ENCODE data around the gene CACNA1D.

The CACNA1D gene

DNA sequence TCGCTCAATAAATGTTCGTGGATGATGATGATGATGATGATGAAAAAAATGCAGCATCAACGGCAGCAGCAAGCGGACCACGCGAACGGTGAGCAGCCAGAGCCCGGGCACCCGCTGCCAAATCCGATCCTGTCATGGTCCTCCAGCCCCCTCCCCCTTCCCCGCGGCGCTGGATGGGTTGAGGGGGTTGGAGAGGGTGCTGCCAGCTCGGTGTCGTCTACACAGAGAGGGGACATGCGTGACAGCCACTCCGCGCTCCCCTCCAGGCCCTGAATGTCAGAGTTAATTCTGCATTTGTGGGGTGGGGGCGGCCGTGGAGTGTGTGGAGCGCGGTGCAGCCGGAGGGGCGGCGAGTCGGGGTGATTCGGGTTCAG is 722 bp downstream of the CACNA1D start:
- no peak for DNase-seq (ENCODE audit: low read depth in 2 of 2)

DNA sequence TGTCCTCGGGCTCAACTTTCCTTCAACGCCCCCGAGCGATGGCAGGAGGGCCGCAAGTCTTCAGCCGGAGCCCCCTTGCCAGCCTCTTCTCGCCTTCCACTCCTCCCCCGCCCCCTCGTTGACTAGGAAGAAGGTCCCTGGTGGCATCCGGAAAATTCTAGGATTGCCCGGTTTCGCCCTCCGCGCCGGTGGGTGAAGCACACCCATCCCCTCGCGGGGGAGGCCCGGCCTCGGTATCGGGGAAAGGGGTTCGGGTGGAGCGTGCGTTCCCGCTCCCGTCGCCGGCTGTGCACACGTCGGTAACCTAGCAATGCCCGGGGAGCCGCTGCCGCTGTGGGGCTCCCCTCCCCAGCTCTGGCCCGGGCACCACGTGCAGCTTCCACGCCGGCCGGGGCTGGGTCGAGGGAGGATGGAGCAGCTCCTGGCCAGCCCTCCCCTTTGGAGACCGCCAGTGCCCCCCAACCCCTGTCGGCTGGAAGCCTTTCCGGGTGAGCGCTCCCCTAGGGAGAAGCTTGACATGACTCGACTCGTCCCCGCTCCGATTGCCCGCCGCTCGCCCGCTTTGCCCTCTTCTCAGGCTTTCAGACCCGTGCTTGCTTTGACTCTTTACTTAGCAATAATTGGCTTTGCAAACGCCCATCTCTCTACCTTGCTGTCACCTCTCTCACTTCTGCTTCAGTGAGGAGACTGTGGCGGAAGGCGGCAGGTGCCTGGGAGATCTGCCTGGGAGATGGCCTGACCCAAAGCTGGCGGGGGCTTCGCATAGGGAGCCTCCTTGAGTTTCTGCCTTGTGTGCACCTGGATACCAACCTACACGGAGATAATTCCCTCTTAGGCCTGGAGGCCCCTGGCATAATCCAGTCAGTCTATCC is 1.3 kb downstream of the CACNA1D start:
- DNase-seq (ENCODE audit: low read depth in 2 of 2): no peak

DNA sequence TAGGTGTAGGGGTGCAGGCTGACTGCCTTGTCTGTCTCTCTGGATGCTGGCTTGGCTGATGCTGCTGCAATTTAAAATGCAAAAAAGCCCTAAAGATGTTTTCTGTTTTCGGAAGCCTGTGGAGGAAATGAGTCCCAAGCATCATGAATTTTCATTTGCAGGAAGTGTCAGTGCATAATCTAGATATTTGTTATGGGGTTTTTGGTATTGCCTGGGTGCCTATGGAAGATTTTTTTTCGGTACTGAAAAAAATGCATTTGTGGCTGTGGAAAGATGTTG is 1.9 kb downstream of the CACNA1D start:
- no peak for DNase-seq (ENCODE audit: low read depth in 2 of 2)

GRCh38 chr3:53496984-53497383 is 2.6 kb downstream of the CACNA1D start:
- no peak for DNase-seq (ENCODE audit: low read depth in 2 of 2)

- DNase-seq (ENCODE audit: low read depth in 2 of 2): no peak
These were observed 4.6 kb downstream of the CACNA1D start for GRCh38 chr3:53498806-53499641.

- DNase-seq (ENCODE audit: low read depth in 2 of 2): no peak
These were observed 5.9 kb downstream of the CACNA1D start for GRCh38 chr3:53500165-53500777.

DNA sequence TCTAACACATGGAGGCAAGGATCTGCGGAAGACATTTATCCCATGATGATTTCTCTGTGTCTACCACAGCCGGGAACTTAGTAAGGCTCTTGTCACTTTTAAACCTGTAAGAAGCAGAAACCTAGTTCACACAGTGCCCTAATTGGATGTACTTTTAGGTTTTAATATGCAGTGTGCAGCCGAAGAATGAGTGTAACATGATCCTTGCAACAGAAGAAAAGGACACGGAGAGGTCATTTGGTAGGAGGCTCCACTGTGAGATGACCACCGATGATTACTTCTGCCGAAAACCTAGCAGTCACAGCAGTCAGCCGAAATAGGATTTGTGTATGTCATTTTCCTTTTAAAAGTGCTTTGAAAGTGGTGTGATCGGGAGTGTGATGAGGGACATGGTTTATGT is 6.8 kb downstream of the CACNA1D start:
- no peak for DNase-seq (ENCODE audit: low read depth in 2 of 2)

GRCh38 chr3:53502737-53503136 is 8.3 kb downstream of the CACNA1D start:
- no peak for DNase-seq (ENCODE audit: low read depth in 2 of 2)

DNA sequence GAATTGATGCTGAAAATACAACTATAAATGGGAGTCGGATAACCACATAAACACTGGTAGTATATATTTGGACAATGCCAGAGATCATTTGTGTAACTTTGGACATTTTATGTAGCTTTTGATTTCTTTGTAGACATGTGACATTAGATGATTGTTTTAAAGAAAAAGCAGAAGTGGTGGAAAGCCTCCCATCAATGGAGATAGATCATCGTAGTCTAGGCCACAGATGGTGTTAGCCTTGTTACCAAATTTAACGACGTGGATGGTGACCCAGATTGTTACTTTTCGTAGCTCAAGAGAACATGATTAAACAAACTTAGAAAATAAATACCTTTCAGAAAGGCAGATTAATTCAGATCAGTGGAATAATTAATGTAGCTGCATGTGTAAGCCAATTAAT is 8.8 kb downstream of the CACNA1D start:
- no peak for DNase-seq (ENCODE audit: low read depth in 2 of 2)

DNA sequence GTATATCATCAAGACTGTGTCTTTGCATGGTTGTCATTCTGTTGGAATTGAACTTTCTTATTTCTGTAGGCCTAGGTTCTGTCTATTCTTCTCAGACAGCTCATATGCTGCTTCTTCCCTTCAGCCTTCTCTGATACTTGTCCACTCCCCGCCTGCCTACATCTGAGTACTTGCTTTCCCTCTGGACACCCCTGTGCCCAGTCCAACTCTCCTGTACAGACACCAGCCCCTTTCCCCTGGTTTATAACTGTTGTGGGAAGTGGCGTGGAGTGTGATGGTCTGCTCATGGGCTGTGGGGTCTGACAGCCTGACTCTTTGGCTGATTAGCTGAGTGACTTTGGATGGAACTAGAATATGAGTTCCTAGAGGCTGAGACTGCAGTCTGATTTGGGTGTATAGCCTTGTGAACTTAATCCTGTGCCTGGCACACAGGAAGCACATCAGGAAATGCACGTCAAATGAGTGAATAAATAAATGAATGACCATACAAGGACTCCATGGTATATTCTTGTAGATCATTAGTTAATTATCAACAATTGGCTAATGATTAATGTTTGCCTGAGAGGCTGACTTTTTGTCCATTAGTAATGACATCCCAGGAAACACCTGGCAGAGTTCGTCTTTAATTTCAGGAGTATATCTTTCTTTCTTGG is 11.8 kb downstream of the CACNA1D start:
- DNase-seq (ENCODE audit: low read depth in 2 of 2): no peak

GRCh38 chr3:53506763-53507145 is 12.3 kb downstream of the CACNA1D start:
- DNase-seq (ENCODE audit: low read depth in 2 of 2): no peak

GRCh38 chr3:53509494-53509893 is 15.1 kb downstream of the CACNA1D start:
- no peak for DNase-seq (ENCODE audit: low read depth in 2 of 2)

DNA sequence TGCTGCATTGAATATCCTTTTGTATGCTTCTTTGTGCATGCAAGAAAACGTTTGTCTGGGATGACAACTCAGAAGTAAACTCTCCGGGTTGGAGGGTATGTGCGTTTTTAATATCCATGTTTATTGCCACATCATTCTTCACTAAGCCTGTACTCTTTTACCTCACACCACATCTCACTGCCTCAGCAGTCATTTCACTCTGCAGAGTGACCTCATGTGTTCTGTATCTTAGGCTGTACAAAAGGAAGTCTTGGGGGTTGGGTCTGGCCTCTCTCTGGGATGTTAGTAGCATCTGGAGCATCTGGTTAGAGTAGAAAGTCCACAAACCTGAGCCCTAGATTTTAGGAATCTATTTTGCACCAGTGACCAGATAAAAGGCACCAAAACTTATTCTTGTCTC is 16.1 kb downstream of the CACNA1D start:
- no peak for DNase-seq (ENCODE audit: low read depth in 2 of 2)

DNA sequence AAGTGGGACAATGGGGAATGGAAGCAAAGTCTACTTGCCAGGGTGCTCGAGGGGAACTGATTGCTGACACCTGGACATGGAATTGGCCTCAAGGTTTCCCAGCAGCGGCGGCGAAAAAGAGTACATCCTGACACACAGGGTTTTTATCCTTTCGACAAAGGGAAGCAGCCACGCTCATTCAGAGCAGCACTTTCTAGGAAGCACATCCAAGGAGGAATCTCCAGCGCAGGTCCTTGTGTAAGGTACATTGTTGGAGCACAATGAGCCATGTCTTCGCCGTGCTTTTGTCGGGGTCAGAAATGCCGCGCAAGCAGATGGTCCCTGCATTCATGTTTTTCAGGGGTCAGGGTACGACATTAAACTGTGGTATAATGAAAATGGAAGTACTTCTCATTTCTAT is 16.8 kb downstream of the CACNA1D start:
- no peak for DNase-seq (ENCODE audit: low read depth in 2 of 2)

- no peak for DNase-seq (ENCODE audit: low read depth in 2 of 2)
These were observed 19.3 kb downstream of the CACNA1D start for GRCh38 chr3:53513556-53514190.

DNA sequence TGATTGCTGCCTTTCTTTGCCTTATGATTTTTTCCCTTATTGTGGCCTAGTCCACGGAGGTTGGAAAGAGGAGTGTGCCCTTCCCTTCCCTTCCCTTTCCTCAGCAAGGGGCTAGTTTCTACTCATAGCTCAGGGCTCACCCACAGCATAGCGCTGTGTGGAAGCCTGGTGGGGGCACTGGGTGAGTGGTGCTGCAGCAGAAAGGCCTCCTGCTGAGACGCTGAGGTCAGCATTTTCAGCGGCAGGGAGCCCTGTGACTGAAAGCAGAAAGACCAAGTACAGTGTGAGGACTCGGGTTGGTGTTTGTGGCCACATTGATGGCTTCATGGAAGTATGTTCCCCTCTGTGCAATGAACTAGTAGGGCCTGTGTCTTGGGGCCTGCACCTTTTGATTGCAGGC is 21.9 kb downstream of the CACNA1D start:
- DNase-seq (ENCODE audit: low read depth in 2 of 2): no peak

DNA sequence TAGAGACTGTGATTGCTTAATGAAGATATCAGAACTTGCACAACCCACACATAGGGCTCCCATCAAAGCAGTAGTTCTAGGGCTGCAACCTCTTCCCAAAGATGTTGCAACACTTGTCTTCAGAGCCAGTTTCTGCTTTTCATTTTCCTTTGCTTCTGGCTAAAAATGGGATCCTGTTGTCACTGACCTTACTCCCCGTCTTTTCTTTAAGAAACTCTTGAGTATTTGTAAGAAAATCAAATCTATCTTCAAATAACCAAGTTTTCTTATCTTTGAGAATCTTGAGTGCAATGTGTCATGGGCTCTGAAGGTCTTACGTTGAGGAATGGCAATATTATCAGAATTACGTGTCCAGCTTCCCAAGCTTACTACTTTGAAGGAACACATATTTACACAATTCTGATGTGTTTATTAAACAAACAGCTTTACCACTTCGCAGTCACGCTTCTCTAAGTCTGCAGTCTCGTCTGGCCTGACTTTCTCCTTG is 24.1 kb downstream of the CACNA1D start:
- no peak for DNase-seq (ENCODE audit: low read depth in 2 of 2)

GRCh38 chr3:53519065-53519709 is 24.8 kb downstream of the CACNA1D start:
- DNase-seq (ENCODE audit: low read depth in 2 of 2): no peak

- DNase-seq (ENCODE audit: low read depth in 2 of 2): no peak
These were observed 28.9 kb downstream of the CACNA1D start for GRCh38 chr3:53523346-53523745.

DNA sequence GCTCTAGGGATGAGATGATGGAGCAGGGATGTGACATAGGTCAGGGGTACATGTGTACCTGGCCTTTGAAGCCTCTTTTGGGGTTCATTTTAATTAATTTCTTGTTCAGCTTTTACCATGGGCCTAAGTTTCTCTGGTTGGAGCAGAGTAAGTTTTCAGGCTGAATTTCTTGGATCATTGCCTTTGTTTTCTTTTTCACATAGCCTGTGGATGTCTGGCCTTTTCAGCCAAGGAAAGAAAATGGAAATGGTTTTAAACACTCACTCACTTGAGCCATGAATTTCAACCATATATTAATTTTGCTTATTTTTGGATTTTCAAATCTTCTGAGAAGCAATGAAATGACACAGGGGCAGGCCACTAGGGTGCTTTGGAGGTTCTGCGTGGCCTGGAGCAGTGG is 30.2 kb downstream of the CACNA1D start:
- DNase-seq (ENCODE audit: low read depth in 2 of 2): no peak
